Osteoblast (primary cell): ENCODE measurements around the gene SH3YL1. TPM values are rescaled to one million over a fixed set of nuclear protein-coding genes. Genes with fewer than 3 reads are reported as not detected.

Experiments used
- DNase-seq: peaks from one replicate; pipeline ENCODE4 v3.0.0; 2011; ENCODE audit warnings: low spot score, mixed read lengths; ENCODE audit not compliant: insufficient read length; ENCODE audit errors: missing footprints
- H2AFZ ChIP-seq: 2 replicates; pipeline ENCODE4 v1.6.0; 2011; ENCODE audit warnings: mild to moderate bottlenecking, low read length
- H3K27ac ChIP-seq: 2 replicates; pipeline ENCODE4 v1.5.1; 2011; ENCODE audit warnings: mild to moderate bottlenecking, low read depth, low read length, moderate library complexity
- H3K27me3 ChIP-seq: 2 replicates; pipeline ENCODE4 v1.6.0; 2012; ENCODE audit warnings: mild to moderate bottlenecking, control low read depth, inconsistent platforms, low read length, moderate library complexity; ENCODE audit not compliant: insufficient read depth
- H3K36me3 ChIP-seq: 2 replicates; pipeline ENCODE4 v1.5.1; 2011; ENCODE audit warnings: mild to moderate bottlenecking, low read length, control low read depth, moderate library complexity; ENCODE audit not compliant: insufficient read depth
- H3K4me1 ChIP-seq: 2 replicates; pipeline ENCODE4 v1.5.1; 2011; ENCODE audit warnings: mild to moderate bottlenecking, low read length, control low read depth, moderate library complexity; ENCODE audit not compliant: insufficient read depth
- H3K4me2 ChIP-seq: 2 replicates; pipeline ENCODE4 v1.6.0; 2011; ENCODE audit warnings: mild to moderate bottlenecking, low read length; ENCODE audit not compliant: insufficient read depth
- H3K4me3 ChIP-seq: fragments of 200-600 bp; sonication (generic); 3 replicates; pipeline ENCODE4 v1.5.1; 2012; ENCODE audit warnings: mild to moderate bottlenecking, low read length, inconsistent platforms; ENCODE audit not compliant: insufficient read depth
- H3K79me2 ChIP-seq: 2 replicates; pipeline ENCODE4 v1.6.0; 2012; ENCODE audit warnings: mild to moderate bottlenecking, low read length, control low read depth, inconsistent platforms; ENCODE audit not compliant: insufficient read depth
- H3K9me3 ChIP-seq: 2 replicates; pipeline ENCODE4 v1.5.1; 2011; ENCODE audit warnings: low read depth, low read length, control low read depth
- H4K20me1 ChIP-seq: 2 replicates; pipeline ENCODE4 v1.6.0; 2012; ENCODE audit warnings: mild to moderate bottlenecking, low read length, control low read depth; ENCODE audit not compliant: insufficient read depth
- total RNA-seq: library from RNA; depleted of rRNA; stranded (reverse); fragments of >200 nt; gene quantifications from 2 replicates; pipeline ENCODE4 v1.2.3, GENCODE V29; 2012
- TF ChIP-seq, protein P1 (sequence below): IDR thresholded peaks from 2 replicates; pipeline ENCODE4 v1.5.1; 2011; ENCODE audit warnings: mild to moderate bottlenecking, low read depth, low read length, moderate library complexity; ENCODE audit errors: extremely low read depth

Gene SH3YL1, protein sequence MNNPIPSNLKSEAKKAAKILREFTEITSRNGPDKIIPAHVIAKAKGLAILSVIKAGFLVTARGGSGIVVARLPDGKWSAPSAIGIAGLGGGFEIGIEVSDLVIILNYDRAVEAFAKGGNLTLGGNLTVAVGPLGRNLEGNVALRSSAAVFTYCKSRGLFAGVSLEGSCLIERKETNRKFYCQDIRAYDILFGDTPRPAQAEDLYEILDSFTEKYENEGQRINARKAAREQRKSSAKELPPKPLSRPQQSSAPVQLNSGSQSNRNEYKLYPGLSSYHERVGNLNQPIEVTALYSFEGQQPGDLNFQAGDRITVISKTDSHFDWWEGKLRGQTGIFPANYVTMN
- total RNA-seq = 52.1 and 56.0 TPM in 2 replicates

DNA sequence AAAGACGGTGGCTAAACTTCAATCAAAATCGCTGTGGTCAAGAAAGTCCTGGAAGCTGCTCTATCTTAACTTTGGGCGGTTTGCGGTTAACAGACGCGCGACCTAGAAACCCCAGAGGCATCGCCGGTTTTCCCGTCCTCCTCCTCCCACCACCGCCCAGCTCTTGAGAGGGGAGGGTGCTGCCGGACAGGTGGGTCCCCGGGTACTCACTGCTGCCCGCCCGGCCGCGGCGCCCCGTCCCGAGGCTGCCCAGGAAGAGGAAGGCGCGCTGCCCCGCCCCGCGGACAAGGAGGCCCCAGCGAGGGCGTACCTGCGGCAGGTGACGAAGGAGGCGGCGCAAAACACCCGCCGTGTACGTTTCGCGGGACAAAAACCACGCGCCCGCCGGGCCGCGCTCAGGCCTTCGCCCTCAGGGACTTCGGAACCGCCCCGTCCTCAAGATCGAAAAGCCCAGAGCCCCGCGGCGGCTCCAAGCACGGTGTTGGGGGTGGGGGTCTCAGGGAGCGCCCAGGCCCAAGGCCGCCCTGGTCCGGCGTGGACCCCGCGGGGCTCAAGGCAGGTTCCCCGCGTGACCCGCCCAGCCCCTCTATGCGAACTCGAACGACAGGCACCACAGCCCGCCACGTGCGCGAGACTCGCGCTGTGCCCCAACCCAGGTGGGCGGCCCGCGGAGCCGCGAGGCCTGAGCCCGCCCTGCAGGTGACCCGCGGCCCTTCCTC lies at the start of gene SH3YL1:
SH3YL1 (minus strand) TSS at position 259 of the 719 bp plus-strand sequence; CDS start at position 211, 48 bp downstream.
- H4K20me1 ChIP-seq = peaks cover 12% of the 10 kb centered on the region
- no peaks in the 10 kb centered on the region for H3K9me3 ChIP-seq
- H3K36me3 ChIP-seq = no peaks in the 10 kb centered on the region
- peaks cover 7% of the 10 kb centered on the region for H3K4me1 ChIP-seq
- peak within 1 kb of the TSS; percentile 98 for H2AFZ ChIP-seq
- DNase-seq = peak; percentile 90
- H3K4me2 ChIP-seq = peak within 1 kb of the TSS; percentile 97
- peak within 1 kb of the TSS; percentile 93 for H3K27ac ChIP-seq
- H3K4me3 ChIP-seq = peak within 1 kb of the TSS; percentile 99
- H3K79me2 ChIP-seq = peaks cover 59% of the 10 kb centered on the region
- no peaks in the 10 kb centered on the region for H3K27me3 ChIP-seq
- TF ChIP-seq, protein P1, sequence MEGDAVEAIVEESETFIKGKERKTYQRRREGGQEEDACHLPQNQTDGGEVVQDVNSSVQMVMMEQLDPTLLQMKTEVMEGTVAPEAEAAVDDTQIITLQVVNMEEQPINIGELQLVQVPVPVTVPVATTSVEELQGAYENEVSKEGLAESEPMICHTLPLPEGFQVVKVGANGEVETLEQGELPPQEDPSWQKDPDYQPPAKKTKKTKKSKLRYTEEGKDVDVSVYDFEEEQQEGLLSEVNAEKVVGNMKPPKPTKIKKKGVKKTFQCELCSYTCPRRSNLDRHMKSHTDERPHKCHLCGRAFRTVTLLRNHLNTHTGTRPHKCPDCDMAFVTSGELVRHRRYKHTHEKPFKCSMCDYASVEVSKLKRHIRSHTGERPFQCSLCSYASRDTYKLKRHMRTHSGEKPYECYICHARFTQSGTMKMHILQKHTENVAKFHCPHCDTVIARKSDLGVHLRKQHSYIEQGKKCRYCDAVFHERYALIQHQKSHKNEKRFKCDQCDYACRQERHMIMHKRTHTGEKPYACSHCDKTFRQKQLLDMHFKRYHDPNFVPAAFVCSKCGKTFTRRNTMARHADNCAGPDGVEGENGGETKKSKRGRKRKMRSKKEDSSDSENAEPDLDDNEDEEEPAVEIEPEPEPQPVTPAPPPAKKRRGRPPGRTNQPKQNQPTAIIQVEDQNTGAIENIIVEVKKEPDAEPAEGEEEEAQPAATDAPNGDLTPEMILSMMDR = no peak

DNA sequence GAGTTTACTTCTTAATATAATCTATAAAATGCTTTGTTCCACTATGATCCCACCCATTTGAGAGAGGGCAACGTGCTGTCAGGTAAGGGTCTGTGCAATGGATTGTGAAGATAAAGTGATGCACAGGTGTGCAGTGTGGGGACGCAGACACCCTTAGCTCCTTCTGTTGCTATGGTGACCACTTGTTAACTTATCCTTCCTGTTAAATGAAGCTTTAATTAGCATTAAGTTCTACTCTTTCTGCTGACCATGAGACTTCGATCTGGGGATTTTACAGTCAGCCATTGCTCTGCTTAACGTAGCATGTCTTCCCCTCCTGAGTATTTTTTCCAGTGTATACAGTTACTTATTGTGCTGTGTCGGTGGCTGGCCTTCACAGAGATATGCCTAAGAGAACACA lies 47.2 kb upstream of the SH3YL1 start:
- Histone ChIP-seq H3K4me3 (no peak overlapping the region), H3K79me2 (no peaks in the 10 kb centered on the region), H3K27ac (no peak overlapping the region), H3K4me1 (no peaks in the 10 kb centered on the region), H4K20me1 (no peaks in the 10 kb centered on the region), H3K27me3 (no peaks in the 10 kb centered on the region), H3K36me3 (no peaks in the 10 kb centered on the region), H3K4me2 (no peak overlapping the region), H2AFZ (no peak overlapping the region), H3K9me3 (no peaks in the 10 kb centered on the region)
- no peak for DNase-seq
- TF ChIP-seq, protein P1 = no peak

DNA sequence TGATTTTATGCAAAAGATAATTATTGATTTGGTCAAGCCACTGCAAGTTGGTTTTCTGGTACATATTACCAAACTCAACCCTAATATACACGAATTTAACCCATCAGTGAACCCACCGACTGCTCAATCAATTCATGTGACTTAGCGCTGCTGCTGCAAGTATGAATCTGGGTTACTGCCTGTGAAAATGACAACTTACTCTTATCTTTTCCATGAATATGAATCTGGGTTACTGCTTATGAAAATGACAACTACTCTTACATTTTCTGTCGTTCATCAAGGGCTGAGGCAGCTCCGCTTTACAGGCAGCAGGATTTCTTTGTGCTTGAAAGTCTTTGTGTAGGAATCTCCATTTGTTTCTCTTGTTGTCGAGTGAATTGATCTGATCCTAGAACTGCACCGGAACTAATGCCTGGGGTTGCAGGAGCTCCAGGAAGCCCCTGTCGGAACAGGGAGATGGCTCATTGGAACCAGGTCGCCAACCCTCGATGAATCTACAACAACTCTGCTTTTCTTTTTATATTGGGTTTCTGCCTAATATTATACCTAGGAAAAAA lies 46.2 kb upstream of the SH3YL1 start:
- Histone ChIP-seq H3K79me2 (no peaks in the 10 kb centered on the region), H3K36me3 (no peaks in the 10 kb centered on the region), H4K20me1 (no peaks in the 10 kb centered on the region), H3K27ac (no peak overlapping the region), H3K4me3 (no peak overlapping the region), H3K4me2 (no peak overlapping the region), H2AFZ (no peak overlapping the region), H3K9me3 (no peaks in the 10 kb centered on the region), H3K27me3 (no peaks in the 10 kb centered on the region), H3K4me1 (no peaks in the 10 kb centered on the region)
- TF ChIP-seq, protein P1 = no peak
- DNase-seq = no peak
